ENCODE measurements around the gene DUSP7.

Gene DUSP7

DNA sequence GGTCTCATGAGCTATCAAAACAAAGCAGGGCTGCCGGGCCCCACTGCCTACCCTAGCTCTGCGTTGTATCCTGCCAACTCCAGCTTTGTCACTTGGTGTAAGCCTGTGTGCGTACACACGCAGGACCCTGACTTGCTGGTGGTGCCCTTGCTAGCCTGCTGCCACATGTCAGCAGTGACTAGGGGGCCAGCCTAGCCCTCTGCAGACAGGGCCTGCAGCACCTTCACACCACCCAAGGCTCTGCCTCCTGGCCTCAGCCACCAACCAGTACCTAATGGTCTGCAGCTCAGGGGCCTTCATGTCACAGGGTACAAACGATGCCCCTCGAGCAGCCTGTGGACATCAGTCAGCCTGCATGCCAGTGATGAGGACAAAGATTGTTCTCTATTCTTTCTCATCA, 30.1 kb upstream of the DUSP7 start:
- DNase-seq: no peak

DNA sequence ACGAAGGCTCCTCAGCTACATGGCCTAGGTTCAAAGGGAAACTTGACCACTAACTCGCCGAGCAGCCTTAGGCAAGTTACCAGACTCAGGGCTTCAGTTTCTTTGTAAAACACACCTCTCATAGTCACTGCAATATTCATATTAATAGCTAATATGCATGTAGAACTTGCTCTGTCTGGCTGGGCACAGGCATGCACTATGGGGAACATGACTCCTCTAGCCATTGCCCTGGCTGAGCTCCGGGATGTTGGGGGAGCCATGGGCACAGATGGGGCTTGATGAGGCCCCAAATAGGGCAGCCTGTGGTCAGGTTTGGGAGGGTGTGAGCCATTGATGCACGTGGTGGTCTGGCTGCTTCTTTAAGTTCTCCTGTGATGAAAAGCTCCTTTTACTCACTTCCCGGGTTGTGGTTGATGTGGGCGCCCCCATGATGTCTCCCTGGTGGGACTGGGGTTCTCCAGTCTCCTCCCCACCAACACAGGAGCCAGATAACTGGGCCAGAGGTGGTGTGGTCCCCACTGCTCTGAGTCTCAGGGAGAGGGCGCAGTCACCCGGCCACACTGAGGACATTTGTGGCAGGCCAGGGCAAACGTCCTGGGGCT, 29.4 kb upstream of the DUSP7 start:
- DNase-seq: no peak

DNA sequence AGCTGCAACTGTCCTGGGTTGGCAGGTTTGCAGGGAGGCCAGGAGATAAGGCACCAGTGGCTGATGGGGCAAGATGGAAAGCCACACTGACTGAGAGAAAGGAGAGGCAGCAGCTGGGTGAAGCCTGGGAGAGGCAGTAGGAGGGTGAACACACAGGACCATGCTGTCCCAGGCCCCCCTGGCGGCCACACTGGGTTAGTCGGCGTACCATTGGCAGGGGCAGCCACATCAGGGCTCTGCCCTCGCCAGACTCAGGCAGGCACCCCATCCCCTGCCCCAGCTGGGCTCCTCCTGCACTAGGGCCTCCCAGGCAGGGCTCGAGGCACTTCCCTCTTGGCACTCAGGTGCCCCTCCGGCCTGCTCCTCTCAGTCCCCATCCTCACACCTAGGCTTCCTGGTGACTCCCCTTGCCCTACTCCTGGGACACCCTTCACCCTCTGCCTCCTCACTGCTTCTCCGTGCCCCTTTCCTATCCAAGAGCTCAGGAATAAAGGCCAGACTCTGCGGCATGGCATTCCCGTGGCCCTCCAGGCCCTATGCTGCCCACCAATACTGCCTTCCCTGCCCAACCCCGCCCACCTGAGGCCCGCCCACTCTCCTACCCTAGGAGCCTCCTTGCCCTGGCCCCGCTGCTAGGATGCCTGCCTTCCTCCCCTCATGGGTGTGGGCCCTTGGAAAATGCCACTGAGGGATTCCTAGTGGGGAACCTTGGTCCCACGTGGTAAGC, 28.7 kb upstream of the DUSP7 start:
- no peak for DNase-seq

DNA sequence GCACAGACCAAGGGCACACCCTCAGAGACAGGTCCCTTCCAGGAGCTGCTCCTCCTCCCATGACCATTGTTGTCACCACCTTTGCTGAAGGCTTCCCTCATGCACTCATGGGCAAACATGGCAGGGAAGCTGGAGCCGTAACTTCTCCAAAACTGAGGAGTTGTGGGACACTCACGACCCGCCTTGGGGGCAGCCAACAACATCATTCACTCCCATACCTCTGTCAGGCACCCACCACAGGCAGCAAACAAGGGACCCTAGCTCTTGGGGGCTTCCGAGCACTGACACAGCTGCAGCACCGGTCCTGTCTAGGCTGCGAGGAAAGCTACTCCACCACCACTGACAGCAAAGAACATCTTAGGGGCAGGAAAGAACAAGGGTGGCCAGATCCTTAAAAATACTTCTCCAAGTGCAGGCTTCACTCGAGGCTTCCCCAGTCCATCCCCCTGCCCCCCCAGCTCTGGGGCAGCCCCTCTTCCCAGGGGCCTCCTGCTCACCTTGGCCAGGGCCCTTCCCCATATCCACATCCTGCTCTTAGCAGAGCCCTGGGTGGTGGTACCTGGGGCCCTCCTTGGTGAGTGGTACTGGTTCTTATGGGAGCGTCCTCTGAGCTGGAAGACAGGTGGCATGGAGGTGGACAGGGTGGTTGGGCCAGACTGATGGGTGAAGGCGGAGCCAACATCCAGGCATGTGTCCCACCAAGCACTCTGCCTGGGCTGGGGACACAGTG, 28.0 kb upstream of the DUSP7 start:
- DNase-seq: no peak

DNA sequence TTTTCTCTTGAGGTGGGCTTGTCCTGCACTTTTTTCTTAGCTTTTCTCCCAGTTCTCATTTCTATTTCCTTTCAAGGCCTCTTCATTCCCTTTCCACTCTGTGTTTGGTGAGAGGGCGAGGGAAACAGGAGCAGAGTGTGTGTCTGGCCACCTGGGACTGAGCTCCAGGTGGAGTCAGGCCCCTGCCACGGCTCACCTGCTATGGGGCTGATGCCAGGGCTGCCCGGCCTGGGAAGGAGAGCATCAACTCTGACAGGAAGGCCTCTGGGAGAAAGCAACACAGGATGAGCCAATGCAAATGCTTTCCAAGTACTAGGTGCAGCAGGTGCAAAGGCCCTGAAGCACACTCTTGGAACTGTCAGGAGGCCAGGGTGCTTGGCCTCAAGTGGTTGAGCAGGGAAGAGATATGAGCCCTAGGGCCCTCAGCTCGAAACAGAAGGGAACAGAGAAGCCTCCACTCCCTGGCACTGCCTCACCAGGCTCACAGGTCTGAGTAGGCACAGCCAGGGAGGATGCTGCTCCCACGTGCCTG, 27.3 kb upstream of the DUSP7 start:
- DNase-seq: no peak

DNA sequence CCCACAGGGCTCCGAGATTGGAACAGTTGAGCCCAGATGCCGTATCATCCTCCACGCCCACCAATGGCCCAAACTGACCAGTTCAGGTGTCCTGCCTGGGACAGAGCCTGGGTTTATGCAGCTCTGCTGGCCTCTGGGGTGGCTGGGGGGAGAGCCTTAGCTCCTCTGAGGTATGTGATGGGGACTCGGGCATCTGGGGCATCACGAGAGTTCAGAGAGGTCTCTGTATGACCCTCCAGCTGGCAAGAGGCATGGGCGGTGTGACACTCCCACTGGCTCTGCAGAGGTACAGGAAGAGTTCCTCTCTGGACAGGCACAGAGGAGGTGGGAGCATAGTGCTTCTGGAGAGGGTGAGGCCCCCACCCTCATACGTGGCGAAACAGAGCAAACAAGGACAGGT, 26.6 kb upstream of the DUSP7 start:
- no peak for DNase-seq

DNA sequence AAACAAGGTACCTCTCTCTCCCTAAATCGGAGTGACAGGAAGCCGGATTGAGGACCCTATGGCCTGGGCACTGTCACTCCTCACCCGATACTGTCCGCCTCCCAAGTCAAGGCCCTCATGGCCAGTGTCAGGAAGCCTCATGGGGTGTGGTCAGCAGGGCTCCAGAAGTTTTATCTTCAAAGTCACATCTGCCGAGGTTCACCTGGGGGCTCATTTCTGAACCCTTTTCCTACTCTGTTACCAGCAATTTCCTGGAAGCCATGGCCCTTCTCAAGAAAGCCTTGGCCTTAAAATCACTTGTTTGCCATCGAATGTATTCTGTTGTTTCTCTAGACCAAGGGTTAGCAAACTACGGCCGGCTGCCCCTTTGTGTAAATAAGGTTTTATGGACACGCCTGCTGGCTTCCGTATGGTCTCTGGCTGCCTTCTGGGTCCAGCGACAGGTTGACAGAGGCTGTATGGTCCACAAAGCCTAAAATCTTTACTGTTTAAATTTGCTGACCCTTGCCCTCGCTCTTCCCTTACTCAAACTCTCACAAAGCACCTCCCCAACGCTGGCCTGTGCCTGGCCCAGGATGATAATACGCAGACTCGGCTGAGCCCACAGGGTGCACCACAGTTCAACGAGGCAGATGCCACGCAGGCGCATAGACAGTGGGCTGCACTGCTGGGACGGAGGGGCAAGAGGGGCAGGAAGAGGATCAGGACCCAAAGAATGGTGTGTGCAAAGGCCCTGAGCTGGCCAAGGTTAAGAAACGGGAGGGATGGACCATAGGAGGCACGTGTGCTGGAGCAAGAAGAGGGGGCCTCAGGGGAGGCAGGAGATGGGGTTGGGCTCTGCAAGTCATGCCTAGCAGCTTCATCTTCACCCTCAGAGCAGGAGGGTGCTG, 24.7 kb upstream of the DUSP7 start:
- DNase-seq: no peak

DNA sequence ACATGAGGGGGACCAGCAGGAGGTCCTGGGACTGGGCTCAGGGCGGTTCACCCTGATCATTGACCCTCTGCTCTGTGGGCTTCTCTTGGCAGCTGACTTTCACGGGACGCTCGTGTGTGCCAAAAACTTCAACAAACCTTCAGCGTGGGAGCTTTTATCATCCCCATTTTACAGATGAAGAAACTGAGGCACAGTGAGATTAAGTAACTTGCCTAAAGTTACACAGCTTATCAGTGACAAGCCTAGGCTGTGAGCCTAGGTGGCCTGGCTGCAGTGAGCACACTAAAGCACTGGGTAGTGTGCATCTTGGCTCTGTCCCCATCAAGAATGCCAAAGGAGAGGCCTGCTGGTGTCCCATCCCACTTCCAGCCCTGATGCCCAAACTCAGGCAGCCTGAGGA, 23.6 kb upstream of the DUSP7 start:
- DNase-seq: no peak

DNA sequence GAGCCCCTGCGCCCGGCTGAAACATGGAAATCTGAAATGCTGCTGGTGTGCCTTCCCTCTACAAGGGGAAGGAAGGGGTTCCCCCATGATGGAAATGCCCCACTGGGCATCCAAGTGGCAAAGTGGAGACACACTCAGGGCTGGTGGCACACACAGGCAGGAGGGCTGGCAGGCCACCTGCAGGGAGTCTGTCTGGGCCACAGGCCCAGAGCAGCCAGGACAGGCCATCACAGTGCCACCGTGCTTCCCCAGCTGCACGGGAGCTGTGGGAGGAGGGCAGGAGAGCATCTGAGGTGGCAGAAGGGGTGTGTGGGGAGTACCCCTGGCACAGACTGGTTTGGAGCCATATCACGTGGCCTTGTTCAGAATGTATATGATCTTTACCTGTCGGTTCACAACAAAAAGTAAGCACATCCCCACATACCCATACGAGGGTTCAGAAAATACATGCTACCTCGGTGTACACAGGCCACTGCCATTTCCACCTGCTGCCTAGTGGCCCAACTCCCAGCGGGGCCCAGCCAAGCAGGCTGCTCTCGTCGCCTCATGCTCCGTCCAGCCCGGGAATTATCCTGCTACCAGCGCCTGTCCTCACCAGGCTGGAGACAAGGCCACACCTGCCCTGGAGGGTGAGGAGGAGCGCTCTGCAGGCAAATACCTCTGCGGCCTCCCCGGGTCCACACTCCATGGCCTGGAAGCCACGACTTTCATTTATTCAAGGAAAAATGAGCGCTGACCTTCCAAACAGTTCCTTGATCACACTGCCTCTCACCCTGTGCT, 22.6 kb upstream of the DUSP7 start:
- DNase-seq: no peak

DNA sequence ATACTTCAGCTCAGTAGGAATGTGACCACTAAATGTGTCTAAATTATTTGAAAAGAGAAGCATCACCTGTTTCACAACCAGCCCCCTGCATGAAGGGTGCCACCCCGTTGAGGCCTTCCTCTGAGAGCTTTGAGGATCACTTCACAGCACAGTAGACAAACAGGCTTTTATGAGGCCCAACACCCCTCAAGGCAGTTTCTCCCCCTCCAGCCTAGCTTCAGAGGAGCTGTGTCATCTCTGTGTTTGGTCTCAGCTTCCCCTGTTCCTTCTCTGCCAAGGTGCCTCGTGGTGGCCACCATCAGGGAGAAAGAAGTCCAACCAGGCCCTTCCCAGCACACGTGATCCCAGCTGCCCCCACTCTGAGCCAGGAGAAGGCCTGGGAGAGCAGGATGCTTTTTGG, 21.6 kb upstream of the DUSP7 start:
- no peak for DNase-seq

DNA sequence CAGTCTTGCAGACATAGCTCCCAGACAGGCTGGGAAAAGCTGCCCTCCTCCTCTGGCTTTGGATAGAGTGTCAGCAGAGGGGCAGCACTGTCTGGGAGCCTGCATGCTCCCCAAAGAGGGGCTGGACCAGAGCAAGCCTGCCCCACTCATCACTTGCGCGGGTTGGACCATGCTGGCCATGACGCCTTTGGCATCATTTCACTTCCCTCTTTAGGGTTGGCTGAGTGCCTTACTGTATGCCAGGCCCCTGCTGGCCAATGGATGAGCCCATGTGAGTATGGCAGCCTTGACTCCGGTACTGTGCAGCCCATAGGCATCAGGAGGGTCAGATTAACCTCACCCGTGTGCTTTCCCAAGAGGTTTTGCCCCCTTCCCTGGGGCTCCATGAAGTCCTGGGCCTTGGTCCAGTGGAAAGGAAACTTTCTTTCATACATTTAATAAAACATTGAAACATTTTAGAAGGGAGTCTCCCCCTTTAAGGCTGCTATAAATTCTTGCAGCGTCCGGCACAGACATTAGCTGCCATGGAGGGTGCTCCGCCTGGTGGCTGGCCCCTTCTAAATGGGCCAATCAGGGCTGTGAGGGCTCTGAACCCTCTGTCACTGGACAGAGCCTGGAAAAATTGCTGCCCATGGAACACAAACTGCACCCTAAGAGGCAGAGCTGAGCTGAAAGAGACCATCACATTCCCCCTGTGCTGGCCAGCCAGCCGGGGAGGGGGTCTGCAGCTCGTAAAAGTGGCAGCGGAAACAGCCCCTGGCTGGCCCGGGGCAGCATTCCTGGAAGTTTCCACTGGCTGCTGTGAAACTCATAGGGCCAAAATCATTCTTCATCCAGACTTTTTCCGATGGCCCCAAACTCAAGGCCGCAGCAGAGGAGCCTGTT, 20.8 kb upstream of the DUSP7 start:
- DNase-seq: no peak

DNA sequence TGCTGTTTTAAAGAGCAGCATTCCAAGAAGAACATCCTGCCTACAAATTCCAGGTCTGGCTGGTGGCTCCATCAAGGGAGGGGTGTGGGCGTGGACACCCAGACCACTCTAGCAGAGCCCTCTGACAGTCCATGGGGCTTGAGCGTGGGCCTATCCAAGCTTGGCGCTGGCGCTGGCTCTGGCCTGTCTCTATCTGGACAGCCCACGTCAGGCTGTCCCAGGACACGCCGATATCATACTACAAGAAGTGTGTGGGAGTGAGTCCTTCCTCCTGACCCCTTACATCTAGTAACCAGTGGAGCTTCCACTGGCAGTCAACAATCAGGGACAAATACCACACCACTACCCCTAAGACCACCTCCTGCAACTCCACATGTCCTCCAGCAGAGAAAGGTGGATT, 17.1 kb upstream of the DUSP7 start:
- DNase-seq: no peak

DNA sequence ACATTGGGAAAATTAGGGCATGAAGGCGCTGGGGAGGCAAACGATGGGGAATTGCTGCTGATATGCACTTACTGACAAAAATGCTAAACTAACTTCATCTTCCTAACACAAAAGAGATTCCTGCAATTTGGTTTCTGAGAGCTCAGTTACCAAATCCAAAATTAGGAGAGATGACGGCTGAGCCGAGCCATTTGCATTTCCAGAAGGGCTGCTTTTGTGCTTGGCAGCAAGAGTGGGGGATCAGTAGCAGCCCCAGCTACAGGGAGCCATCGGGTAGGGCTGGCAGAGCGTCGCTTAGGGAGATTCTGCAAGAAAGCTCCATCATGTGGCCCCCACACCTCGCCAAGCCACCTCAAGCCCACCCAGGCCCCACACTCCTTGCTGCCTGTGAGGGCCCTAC, 16.1 kb upstream of the DUSP7 start:
- no peak for DNase-seq

DNA sequence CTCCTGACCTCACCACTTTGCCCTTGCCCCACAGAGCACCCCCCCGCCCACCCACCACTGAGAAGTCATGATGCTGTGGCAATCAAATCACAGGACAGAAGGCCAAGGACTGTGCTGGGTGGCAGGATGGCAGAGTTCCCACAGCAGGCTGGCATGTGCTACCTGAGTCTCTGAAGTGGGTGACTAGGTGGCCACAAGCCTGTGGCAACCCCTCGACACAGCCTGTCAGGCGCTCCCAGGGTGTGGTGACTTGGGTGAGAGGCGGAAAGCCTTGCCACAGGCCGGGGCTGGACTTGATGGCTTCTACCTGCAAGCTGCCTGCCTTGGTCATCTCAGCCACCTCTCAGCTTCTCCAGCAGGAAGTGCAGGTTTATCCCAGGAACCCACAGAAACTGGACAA, 15.6 kb upstream of the DUSP7 start:
- DNase-seq: no peak

DNA sequence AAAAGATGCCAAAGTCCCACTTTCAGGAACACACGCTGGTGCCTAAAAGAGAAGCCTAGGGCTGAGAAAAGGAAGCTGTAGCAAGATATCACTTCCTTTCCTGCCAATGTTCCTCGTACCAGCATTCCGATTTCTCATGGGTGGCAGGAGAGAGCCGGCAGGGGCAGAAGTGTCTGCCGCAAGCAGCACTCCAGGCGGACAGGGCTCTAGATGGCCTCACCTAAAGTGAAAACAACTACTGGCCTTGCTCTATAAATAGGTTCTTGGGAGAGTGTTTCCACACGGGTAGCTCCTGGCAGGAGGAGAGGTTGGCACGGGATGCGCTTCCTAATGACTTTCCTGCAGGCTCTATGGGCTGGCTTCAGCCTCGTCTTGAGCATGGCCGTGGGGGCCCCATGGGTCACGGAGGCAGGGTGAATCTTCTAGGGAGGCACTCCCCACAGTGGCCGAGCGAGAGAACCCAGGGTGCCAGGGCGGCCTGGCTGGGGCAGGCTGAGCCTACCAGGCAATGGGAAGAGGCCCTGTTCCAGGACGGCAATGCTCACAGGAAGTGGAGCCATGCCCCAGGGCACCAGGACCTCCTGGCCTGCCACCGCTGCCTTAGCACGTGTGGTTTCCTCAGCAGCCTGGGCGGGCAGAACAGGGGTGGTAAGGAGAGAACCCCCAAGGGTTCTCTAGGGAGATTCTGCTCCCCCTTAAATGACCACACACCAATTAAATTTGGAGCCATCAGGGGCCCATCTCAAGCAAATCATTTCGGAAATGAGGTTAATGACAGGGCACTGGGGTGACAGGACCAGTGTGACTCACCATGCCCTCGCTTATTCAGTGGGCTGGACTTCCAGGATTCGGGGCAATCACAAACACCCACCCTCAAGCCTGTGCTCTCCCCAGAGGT, 14.6 kb upstream of the DUSP7 start:
- no peak for DNase-seq

DNA sequence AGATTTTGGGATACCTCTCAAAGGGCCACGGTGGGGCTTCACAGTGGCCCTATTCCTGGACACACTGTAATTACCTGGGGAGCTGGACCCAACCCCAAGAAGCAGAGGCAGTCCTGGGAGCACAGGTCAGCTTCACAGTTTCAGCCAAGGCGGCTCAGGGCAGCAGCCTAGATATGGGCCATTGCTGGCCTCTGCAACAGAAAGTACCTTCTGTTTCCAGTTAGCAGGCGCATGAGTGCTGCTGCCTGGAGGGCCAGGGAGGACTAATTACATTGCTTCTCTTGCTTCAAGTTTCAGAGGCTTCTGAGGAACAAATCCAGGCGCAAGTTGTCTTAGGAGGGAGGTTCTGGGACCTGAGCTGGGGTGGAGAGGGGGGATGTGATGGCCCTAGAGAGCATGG, 13.5 kb upstream of the DUSP7 start:
- DNase-seq: no peak

DNA sequence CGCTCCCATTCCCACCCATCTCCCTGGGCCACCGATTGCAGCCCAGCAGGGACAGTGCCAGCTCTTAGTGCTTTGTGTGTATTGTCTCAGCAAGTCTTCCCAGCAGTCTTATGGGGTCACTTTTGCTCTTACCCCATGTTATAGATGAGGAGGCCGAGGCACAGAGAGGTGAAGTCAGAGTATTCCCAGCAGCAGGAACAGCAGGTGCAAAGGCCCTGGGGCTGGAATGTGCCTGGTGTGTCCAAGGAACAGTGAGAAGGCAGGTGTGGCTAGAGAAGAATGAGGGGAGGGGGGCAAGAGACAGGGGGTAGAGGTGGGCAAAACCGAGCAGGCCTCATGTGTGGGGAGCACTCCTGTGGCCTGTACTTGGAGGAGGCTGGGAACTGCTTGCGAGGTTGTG, 12.8 kb upstream of the DUSP7 start:
- DNase-seq: no peak

DNA sequence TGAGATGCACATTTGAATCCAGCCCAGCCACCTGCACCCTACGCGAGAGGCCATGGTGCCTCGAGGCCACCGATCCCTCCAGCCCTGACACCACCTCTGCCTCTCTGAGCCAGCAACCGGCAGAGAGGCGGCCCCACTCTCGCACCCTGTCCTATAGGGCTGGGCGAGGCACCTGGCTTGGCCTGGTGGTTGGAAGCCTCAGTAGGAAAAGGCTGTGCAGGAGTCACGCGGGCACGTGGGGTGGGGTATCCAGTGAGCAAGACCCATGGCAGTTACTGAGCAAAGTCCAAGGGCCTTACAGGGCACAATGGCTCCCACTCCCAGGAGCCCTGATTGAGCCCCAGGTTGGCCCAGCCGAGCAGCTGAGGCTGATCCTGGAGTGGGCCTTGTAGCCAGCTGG, 12.4 kb upstream of the DUSP7 start:
- no peak for DNase-seq

DNA sequence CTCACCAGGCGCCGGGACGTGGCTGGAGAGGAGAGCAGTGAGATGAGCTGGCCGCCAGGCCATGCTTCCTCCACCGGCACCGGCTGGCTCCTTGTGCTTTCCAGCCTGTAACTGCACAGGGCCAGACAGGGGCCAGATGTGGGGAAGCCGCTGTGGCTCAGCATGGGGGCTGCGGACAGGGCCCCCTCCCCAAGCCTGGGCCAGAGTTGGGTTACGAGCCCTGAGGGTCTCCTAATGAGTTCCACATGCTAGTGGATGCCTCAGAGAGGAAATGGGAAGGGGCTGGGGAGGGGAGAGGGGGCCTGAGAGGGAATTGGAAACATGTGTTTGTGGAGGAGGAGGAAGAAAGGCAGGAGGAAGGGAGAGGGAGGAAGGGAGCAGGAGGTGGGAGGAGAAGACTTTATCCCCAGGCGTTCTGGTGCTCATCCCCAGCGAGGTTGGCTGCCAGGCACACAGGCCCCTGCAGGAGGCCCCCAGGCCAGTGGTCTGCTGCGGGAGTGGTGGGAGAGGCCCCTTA, 11.7 kb upstream of the DUSP7 start:
- DNase-seq: no peak

DNA sequence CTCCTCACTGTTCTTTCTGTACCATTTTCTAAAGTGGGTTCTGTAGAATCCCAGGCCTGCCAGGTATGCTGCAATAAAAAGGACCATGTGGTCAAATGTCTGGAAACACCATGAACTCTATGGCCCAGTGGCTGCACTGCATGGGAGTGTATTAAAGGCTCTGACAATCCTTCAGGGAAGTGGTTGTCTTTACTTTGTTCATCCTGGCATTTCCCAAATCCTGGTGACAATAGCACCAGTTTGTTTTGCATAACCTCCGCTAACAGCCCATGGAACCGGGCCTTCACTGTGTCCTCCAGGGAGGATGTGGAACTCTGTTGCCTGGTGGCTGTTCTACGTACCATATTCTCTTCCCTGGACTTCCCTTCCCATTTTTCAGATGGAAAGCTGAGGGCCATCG, 11.2 kb upstream of the DUSP7 start:
- DNase-seq: no peak
